Rectal smooth muscle tissue (tissue), 1 donor: ENCODE measurements around the gene ENDOV.

ENCODE experiments used
- H3K27ac ChIP-seq: one replicate; pipeline ENCODE4 v1.7.0; 2013; ENCODE audit warnings: low read depth, low read length, inconsistent platforms
- H3K27me3 ChIP-seq: one replicate; pipeline ENCODE4 v1.7.0; 2013; ENCODE audit warnings: low read length; ENCODE audit not compliant: control insufficient read depth, insufficient read depth
- H3K36me3 ChIP-seq: one replicate; pipeline ENCODE4 v1.7.0; 2013; ENCODE audit warnings: low read length; ENCODE audit not compliant: control insufficient read depth, insufficient read depth
- H3K4me1 ChIP-seq: one replicate; pipeline ENCODE4 v1.7.0; 2013; ENCODE audit warnings: low read length; ENCODE audit not compliant: control insufficient read depth, insufficient read depth
- H3K4me3 ChIP-seq: one replicate; pipeline ENCODE4 v1.7.0; 2013; ENCODE audit warnings: low read length
- H3K9ac ChIP-seq: one replicate; pipeline ENCODE4 v1.7.0; 2013; ENCODE audit warnings: low read length

Gene ENDOV

GRCh38 chr17:80431246-80432195 lies 16.6 kb downstream of the ENDOV start:
- no peak overlapping the region for H3K9ac ChIP-seq
- H3K27ac ChIP-seq: no peak overlapping the region
- H3K36me3 ChIP-seq: peaks cover 4% of the 10 kb centered on the region
- H3K4me3 ChIP-seq: no peak overlapping the region
- H3K4me1 ChIP-seq: peaks cover 2% of the 10 kb centered on the region
- H3K27me3 ChIP-seq: no peaks in the 10 kb centered on the region

DNA sequence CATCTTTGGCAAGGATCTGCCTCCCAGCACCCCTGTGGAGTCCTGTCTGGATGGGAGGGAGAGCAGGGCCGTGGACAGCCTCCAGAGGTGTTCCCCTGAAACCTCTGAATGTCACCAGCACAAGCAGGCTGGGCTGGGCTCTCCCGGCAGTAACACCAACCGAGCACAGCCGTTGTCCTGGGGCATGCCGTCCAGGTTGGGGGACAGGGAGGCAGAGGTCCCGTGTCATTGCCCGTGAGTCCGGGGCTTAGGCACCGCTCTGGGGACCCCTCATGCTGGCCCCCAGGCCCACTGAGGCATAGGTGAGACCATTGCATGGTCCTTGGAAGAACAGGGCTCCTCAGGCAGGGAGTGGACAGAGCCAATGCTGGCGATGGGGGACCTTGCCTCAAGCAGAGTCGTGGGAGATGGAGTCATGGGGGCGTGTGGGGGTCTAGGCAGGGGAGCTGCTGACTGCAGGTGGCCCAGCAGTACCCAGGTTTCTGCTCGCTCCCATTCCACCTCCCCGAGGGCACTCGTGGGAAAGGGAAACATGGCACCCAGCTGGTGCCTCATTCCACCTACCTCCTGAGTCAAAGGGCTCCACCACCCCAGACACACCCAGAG lies 17.5 kb downstream of the ENDOV start:
- Histone ChIP-seq H3K4me3 (no peak overlapping the region), H3K4me1 (no peaks in the 10 kb centered on the region), H3K27ac (no peak overlapping the region), H3K27me3 (no peaks in the 10 kb centered on the region), H3K36me3 (peaks cover 4% of the 10 kb centered on the region), H3K9ac (no peak overlapping the region)

- Histone ChIP-seq H3K4me1 (no peaks in the 10 kb centered on the region), H3K9ac (no peak overlapping the region), H3K27ac (no peak overlapping the region), H3K36me3 (peaks cover 4% of the 10 kb centered on the region), H3K4me3 (no peak overlapping the region), H3K27me3 (no peaks in the 10 kb centered on the region)
Observed at GRCh38 chr17:80432961-80433550, 18.1 kb downstream of the ENDOV start.

GRCh38 chr17:80433916-80434666 lies 19.1 kb downstream of the ENDOV start:
- H3K27ac ChIP-seq: no peak overlapping the region
- no peaks in the 10 kb centered on the region for H3K4me1 ChIP-seq
- no peaks in the 10 kb centered on the region for H3K27me3 ChIP-seq
- peaks cover under 1% of the 10 kb centered on the region for H3K36me3 ChIP-seq
- no peak overlapping the region for H3K4me3 ChIP-seq
- no peak overlapping the region for H3K9ac ChIP-seq

- Histone ChIP-seq H3K27ac (no peak overlapping the region), H3K4me1 (no peaks in the 10 kb centered on the region), H3K4me3 (no peak overlapping the region), H3K9ac (no peak overlapping the region), H3K27me3 (no peaks in the 10 kb centered on the region), H3K36me3 (no peaks in the 10 kb centered on the region)
Observed at GRCh38 chr17:80437532-80437931, 22.6 kb downstream of the ENDOV start.

GRCh38 chr17:80438806-80439205 lies 23.8 kb downstream of the ENDOV start:
- Histone ChIP-seq H3K27ac (no peak overlapping the region), H3K4me3 (no peak overlapping the region), H3K4me1 (no peaks in the 10 kb centered on the region), H3K9ac (no peak overlapping the region), H3K36me3 (no peaks in the 10 kb centered on the region), H3K27me3 (no peaks in the 10 kb centered on the region)

- H3K9ac ChIP-seq: no peak overlapping the region
- H3K36me3 ChIP-seq: no peaks in the 10 kb centered on the region
- no peaks in the 10 kb centered on the region for H3K27me3 ChIP-seq
- H3K27ac ChIP-seq: no peak overlapping the region
- H3K4me3 ChIP-seq: no peak overlapping the region
- H3K4me1 ChIP-seq: no peaks in the 10 kb centered on the region
Observed at GRCh38 chr17:80439499-80439898, 24.5 kb downstream of the ENDOV start.

DNA sequence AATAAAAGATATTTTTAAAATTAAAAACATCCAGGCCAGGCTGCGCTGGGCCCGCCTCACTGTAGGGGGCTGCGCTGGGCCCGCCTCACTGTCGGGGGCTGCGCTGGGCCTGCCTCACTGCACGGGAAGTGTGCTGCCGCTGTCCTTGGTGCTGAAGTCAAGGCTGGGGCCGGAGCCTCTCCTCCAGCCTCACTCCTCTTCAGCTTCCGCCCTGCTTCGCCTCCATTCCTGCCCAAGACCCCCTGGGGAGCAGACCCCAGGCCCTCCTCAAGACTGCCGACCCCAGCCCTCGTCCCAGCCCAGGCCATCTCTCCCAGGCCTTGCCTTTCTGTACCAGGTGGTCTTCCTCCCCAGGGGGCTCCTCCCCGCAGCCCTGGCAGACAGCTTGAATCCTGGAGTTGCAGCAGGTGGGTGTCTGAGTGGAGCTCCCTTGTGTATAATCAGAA lies 26.2 kb downstream of the ENDOV start:
- Histone ChIP-seq H3K36me3 (no peaks in the 10 kb centered on the region), H3K27ac (no peak overlapping the region), H3K27me3 (no peaks in the 10 kb centered on the region), H3K4me1 (no peaks in the 10 kb centered on the region), H3K9ac (no peak overlapping the region), H3K4me3 (no peak overlapping the region)

GRCh38 chr17:80441598-80442322 lies 26.8 kb downstream of the ENDOV start:
- Histone ChIP-seq H3K9ac (no peak overlapping the region), H3K36me3 (no peaks in the 10 kb centered on the region), H3K27me3 (no peaks in the 10 kb centered on the region), H3K27ac (no peak overlapping the region), H3K4me3 (no peak overlapping the region), H3K4me1 (no peaks in the 10 kb centered on the region)

GRCh38 chr17:80442323-80442659 lies 27.3 kb downstream of the ENDOV start:
- H3K36me3 ChIP-seq: no peaks in the 10 kb centered on the region
- H3K4me1 ChIP-seq: no peaks in the 10 kb centered on the region
- H3K27me3 ChIP-seq: no peaks in the 10 kb centered on the region
- no peak overlapping the region for H3K9ac ChIP-seq
- H3K27ac ChIP-seq: no peak overlapping the region
- H3K4me3 ChIP-seq: no peak overlapping the region

DNA sequence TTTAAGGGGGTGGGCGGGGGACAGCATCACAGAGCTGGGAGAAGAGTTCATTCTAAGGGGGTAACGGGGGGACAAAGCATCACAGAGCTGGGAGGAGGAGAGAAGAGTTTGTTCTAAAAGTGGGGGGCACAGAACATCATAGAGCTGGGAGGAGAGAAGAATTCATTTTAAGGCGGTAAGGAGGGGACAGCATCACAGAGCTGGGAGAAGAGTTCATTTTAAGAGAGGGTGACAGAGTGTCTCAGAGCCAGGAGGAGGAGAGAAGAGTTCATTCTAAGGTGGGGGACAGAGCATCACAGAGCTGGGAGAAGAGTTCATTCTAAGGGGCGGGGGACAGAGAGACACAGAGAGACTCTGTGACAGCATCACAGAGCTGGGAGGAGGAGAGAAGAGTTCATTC lies 27.8 kb downstream of the ENDOV start:
- H3K4me1 ChIP-seq: no peaks in the 10 kb centered on the region
- no peak overlapping the region for H3K9ac ChIP-seq
- H3K27ac ChIP-seq: no peak overlapping the region
- H3K36me3 ChIP-seq: no peaks in the 10 kb centered on the region
- no peaks in the 10 kb centered on the region for H3K27me3 ChIP-seq
- H3K4me3 ChIP-seq: no peak overlapping the region

- H3K27me3 ChIP-seq: no peaks in the 10 kb centered on the region
- no peaks in the 10 kb centered on the region for H3K4me1 ChIP-seq
- no peak overlapping the region for H3K27ac ChIP-seq
- H3K36me3 ChIP-seq: no peaks in the 10 kb centered on the region
- H3K4me3 ChIP-seq: no peak overlapping the region
- no peak overlapping the region for H3K9ac ChIP-seq
Observed at GRCh38 chr17:80443498-80443897, 28.5 kb downstream of the ENDOV start.
